ENCODE data around the gene AHCYL2.
"Not testable (repeated sequence)": the region's sequence is repeated elsewhere in the genome, so short reads cannot be mapped to it uniquely, and the experiment has no call there.

AHCYL2 gene

GRCh38 chr7:129436335-129436923 lies 211.6 kb downstream of the AHCYL2 start:
- H3K27ac ChIP-seq, result no peak overlapping the region

GRCh38 chr7:129437190-129437589 lies 212.4 kb downstream of the AHCYL2 start:
- no peak overlapping the region for H3K27ac ChIP-seq

More at GRCh38 chr7:129436335-129436923, 211.6 kb downstream of the AHCYL2 start:
- no peak overlapping the region for H3K4me3 ChIP-seq

GRCh38 chr7:129438281-129438838 lies 213.5 kb downstream of the AHCYL2 start:
- no peak overlapping the region for H3K27ac ChIP-seq
- H3K4me3 ChIP-seq, result no peak overlapping the region

More at GRCh38 chr7:129437190-129437589, 212.4 kb downstream of the AHCYL2 start:
- no peak overlapping the region for H3K4me3 ChIP-seq

GRCh38 chr7:129438839-129439651 lies 214.2 kb downstream of the AHCYL2 start:
- Histone ChIP-seq H3K4me3 (no peak overlapping the region), H3K27ac (no peak overlapping the region)

GRCh38 chr7:129439963-129440625 lies 215.3 kb downstream of the AHCYL2 start:
- H3K27ac ChIP-seq, result no peak overlapping the region
- no peak overlapping the region for H3K4me3 ChIP-seq

- Histone ChIP-seq H3K4me3 (no peak overlapping the region), H3K27ac (no peak overlapping the region)
Observed at GRCh38 chr7:129443612-129444011, 218.8 kb downstream of the AHCYL2 start.

- not testable (repeated sequence) for H3K27ac ChIP-seq, H3K4me3 ChIP-seq
Observed at GRCh38 chr7:129444776-129445175, 219.9 kb downstream of the AHCYL2 start.

- not testable (repeated sequence) for H3K27ac ChIP-seq, H3K4me3 ChIP-seq
Observed at GRCh38 chr7:129446925-129447324, 222.1 kb downstream of the AHCYL2 start.

GRCh38 chr7:129447445-129447844 lies 222.6 kb downstream of the AHCYL2 start:
- H3K4me3 ChIP-seq, H3K27ac ChIP-seq: not testable (repeated sequence)

GRCh38 chr7:129448608-129449007 lies 223.8 kb downstream of the AHCYL2 start:
- not testable (repeated sequence) for H3K27ac ChIP-seq, H3K4me3 ChIP-seq

GRCh38 chr7:129450295-129450694 lies 225.5 kb downstream of the AHCYL2 start:
- Histone ChIP-seq H3K27ac (no peak overlapping the region), H3K4me3 (no peak overlapping the region)

- H3K27ac ChIP-seq, result no peak overlapping the region
- no peak overlapping the region for H3K4me3 ChIP-seq
Observed at GRCh38 chr7:129452589-129453231, 227.9 kb downstream of the AHCYL2 start.

- Histone ChIP-seq H3K4me3 (no peak overlapping the region), H3K27ac (no peak overlapping the region)
Observed at GRCh38 chr7:129453510-129454248, 228.8 kb downstream of the AHCYL2 start.

GRCh38 chr7:129454249-129454551 lies 229.4 kb downstream of the AHCYL2 start:
- Histone ChIP-seq H3K4me3 (no peak overlapping the region), H3K27ac (no peak overlapping the region)

- no peak overlapping the region for H3K4me3 ChIP-seq
- no peak overlapping the region for H3K27ac ChIP-seq
Observed at GRCh38 chr7:129456421-129456820, 231.6 kb downstream of the AHCYL2 start.

- no peak overlapping the region for H3K27ac ChIP-seq
- no peak overlapping the region for H3K4me3 ChIP-seq
Observed at GRCh38 chr7:129457101-129457500, 232.3 kb downstream of the AHCYL2 start.

- no peak overlapping the region for H3K27ac ChIP-seq
- no peak overlapping the region for H3K4me3 ChIP-seq
Observed at GRCh38 chr7:129458171-129458570, 233.3 kb downstream of the AHCYL2 start.

GRCh38 chr7:129461809-129462208 lies 237.0 kb downstream of the AHCYL2 start:
- Histone ChIP-seq H3K27ac (no peak overlapping the region), H3K4me3 (no peak overlapping the region)

- Histone ChIP-seq H3K4me3 (no peak overlapping the region), H3K27ac (no peak overlapping the region)
Observed at GRCh38 chr7:129462420-129462819, 237.6 kb downstream of the AHCYL2 start.

- Histone ChIP-seq H3K4me3 (no peak overlapping the region), H3K27ac (no peak overlapping the region)
Observed at GRCh38 chr7:129464194-129464593, 239.4 kb downstream of the AHCYL2 start.

All from skin epidermis (tissue), 12 donors.